Measurements from ENCODE around the gene ATRNL1. TPM values are rescaled to one million over a fixed set of nuclear protein-coding genes. Genes with fewer than 3 reads are reported as not detected.

Gene ATRNL1
- total and polyA plus RNA-seq, 2 of the 8 experiments (the other 6 are each of a cell fraction or from before 2014, with no cell fraction given) = 5.1 to 17.6 TPM

GRCh38 chr10:115049318-115049717 is 43.8 kb upstream of the ATRNL1 start:
- Histone ChIP-seq H4K20me1 (replicated peaks in 1 of 2; ENCODE audit: control insufficient read depth in 1 of 2, insufficient read depth in 2 of 2, low read length in 2 of 2) (no peaks in the 10 kb centered on the region), H4K5ac (ENCODE audit: insufficient read length, low read depth, low read length) (no peak overlapping the region), H3K36me3 (ENCODE audit: control insufficient read depth in 2 of 4, insufficient read depth in 4 of 4, low read length in 3 of 4) (no peaks in the 10 kb centered on the region), H2BK15ac (ENCODE audit: low read length) (no peak overlapping the region), H3K56ac (replicated peaks; ENCODE audit: insufficient read length, low read depth, low read length) (no peak overlapping the region), H3K4me3 (ENCODE audit: extremely low read depth in 1 of 4, insufficient read depth in 2 of 4, low read depth in 3 of 4, low read length in 4 of 4) (no peak overlapping the region), H2BK120ac (replicated peaks; ENCODE audit: low read depth, low read length) (no peak overlapping the region), H3K4me2 (ENCODE audit: insufficient read depth in 1 of 2, low read depth in 2 of 2, low read length in 2 of 2) (no peak overlapping the region), H2BK12ac (ENCODE audit: low read depth, low read length) (no peak overlapping the region), H3K79me1 (ENCODE audit: low read depth, low read length) (no peaks in the 10 kb centered on the region), H3K9ac (replicated peaks in 1 of 4; ENCODE audit: extremely low read depth in 1 of 4, low read depth in 3 of 4, low read length in 3 of 4) (no peak overlapping the region; a peak in 1 of 7 replicates), H3K4me1 (replicated peaks in 1 of 4; ENCODE audit: control insufficient read depth in 3 of 4, insufficient read depth in 4 of 4, low read length in 3 of 4) (peaks cover 0 to 2% (median 0%) of the 10 kb centered on the region in 4 experiments; a peak in 2 of 7 replicates), H4K91ac (replicated peaks; ENCODE audit: insufficient read length, low read length) (no peak overlapping the region), H3K18ac (ENCODE audit: extremely low read depth, low read length) (no peak overlapping the region), H3K27me3 (replicated peaks in 1 of 4; ENCODE audit: control insufficient read depth in 3 of 4, extremely low read depth in 1 of 4, insufficient read depth in 3 of 4, low read length in 3 of 4) (no peaks in the 10 kb centered on the region), H3K9me3 (ENCODE audit: insufficient read depth in 2 of 2, low read depth in 1 of 2, low read length in 1 of 2) (no peaks in the 10 kb centered on the region), H2AFZ (ENCODE audit: low read length) (peak overlapping the region; percentile 4; the same call in 1 of the 2 replicates), H3K23me2 (ENCODE audit: low read depth, low read length) (no peaks in the 10 kb centered on the region), H2BK5ac (ENCODE audit: low read depth, low read length) (no peak overlapping the region), H3K27ac (ENCODE audit: low read depth, low read length) (no peak overlapping the region), H3K4ac (replicated peaks; ENCODE audit: insufficient read length, low read depth, low read length) (no peak overlapping the region), H2BK20ac (ENCODE audit: low read length) (no peak overlapping the region), H2AK5ac (ENCODE audit: low read depth, low read length) (no peak overlapping the region), H3K14ac (ENCODE audit: insufficient read length) (no peak overlapping the region), H3K79me2 (ENCODE audit: control insufficient read depth in 1 of 2, insufficient read depth in 2 of 2, low read length in 2 of 2) (no peaks in the 10 kb centered on the region), H3K23ac (ENCODE audit: insufficient read length) (no peak overlapping the region), H4K8ac (ENCODE audit: extremely low read depth, insufficient read depth, low read length) (no peak overlapping the region)
- ChIA-PET CTCF (ENCODE audit: partially characterized antibody) (interaction anchor here (0.8 to 11.8 kb wide), 8 partner anchors 12 to 1419 kb away, joined by 3 to 91 read pairs (median 4); no protein-coding TSS in a partner anchor), POLR2A (ENCODE audit: partially characterized antibody) (interaction anchor here (2.3 kb wide), 1 partner anchor 10 kb away, joined by 7 read pairs; no protein-coding TSS in a partner anchor)
- no peak for DNase-seq (ENCODE audit: low read depth in 1 of 2, low spot score in 2 of 2)
- WGBS, 2 experiments (ENCODE audit: extremely low coverage in 1 of 2, insufficient coverage in 1 of 2, insufficient read length in 1 of 2, insufficient replicate concordance in 2 of 2, low coverage in 1 of 2, low lambda C conversion rate in 2 of 2, missing lambda C conversion rate in 1 of 2) = 74% methylated on average over 6 of the region's 6 CpGs; no CpG with 5 or more reads in 1 of the 2 experiments
- FAIRE-seq = peak; percentile 71
- peak in 2 of 3 experiments; percentile 19 to 33; a peak in 2 of 4 replicates for TF ChIP-seq CTCF (IDR thresholded peaks at IDR 0.05; ENCODE audit: control extremely low read depth in 1 of 3, insufficient read depth in 1 of 3, low read depth in 1 of 3, low read length in 3 of 3)
- no peak for TF ChIP-seq MAX (IDR thresholded peaks at IDR 0.05)
- no peak for TF ChIP-seq SP4 (IDR thresholded peaks at IDR 0.05; ENCODE audit: low read length)
- no peak for TF ChIP-seq KDM4A (IDR thresholded peaks at IDR 0.05; ENCODE audit: low read depth, low read length, severe bottlenecking)
- no peak for TF ChIP-seq TBP (IDR thresholded peaks at IDR 0.05; ENCODE audit: low read depth, low read length)
- TF ChIP-seq SP1 (IDR thresholded peaks at IDR 0.05; ENCODE audit: low read depth, low read length) = no peak
- peak; percentile 51 to 62 for TF ChIP-seq RAD21 (IDR thresholded peaks at IDR 0.05 in 1 of 2, conservative IDR thresholded peaks at IDR 0.05 in 1 of 2; ENCODE audit: low read depth in 2 of 2, low read length in 2 of 2)

Data from H1 (cell line).